Hepatocyte (in vitro differentiated cells): ENCODE data around the gene COG7.
"Not testable (repeated sequence)": the region's sequence is repeated elsewhere in the genome, so short reads cannot be mapped to it uniquely, and the experiment has no call there.

Experiments
- CTCF ChIP-seq: fragments of 200-600 bp; sonication (generic); IDR thresholded peaks from 2 replicates; pipeline ENCODE4 v1.5.1; 2016; ENCODE audit warnings: antibody characterized with exemption, mild to moderate bottlenecking; ENCODE audit not compliant: poor library complexity
- EZH2phosphoT487 ChIP-seq: fragments of 200-600 bp; sonication (generic); IDR thresholded peaks from one replicate; pipeline ENCODE4 v1.6.1; 2018; ENCODE audit warnings: antibody characterized with exemption, mild to moderate bottlenecking, low read depth, moderate library complexity; ENCODE audit not compliant: unreplicated experiment, severe bottlenecking

- not testable (repeated sequence) for TF ChIP-seq CTCF, EZH2phosphoT487
Measured at GRCh38 chr16:23462994-23463393, 10.0 kb upstream of the COG7 start.
